Liver (tissue), 9 donors: ENCODE data around the gene TTI1. TPM values are rescaled to one million over a fixed set of nuclear protein-coding genes. Genes with fewer than 3 reads are reported as not detected.
A peak's percentile ranks its signal among the peaks of the same experiment; 100 is the strongest.

ENCODE experiments used
- DNase-seq: peaks from one replicate; pipeline ENCODE4 v3.0.0-alpha.2; 2017; ENCODE audit warnings: low spot score
- H3K27ac ChIP-seq, 2 donors: one replicate each; pipeline ENCODE4 v1.7.0; 2013; ENCODE audit warnings: inconsistent platforms in 2 of 2, low read length in 2 of 2, control low read depth in 1 of 2, low read depth in 1 of 2, mild to moderate bottlenecking in 1 of 2
- H3K27me3 ChIP-seq, 4 donors: one replicate each; pipeline versions ENCODE4 v1.6.1 to v1.7.0; 2013; ENCODE audit warnings: low read length in 3 of 4, inconsistent platforms in 1 of 4, mild to moderate bottlenecking in 1 of 4, moderate library complexity in 1 of 4; ENCODE audit not compliant: control insufficient read depth in 4 of 4, insufficient read depth in 4 of 4
- H3K36me3 ChIP-seq, 4 donors: one replicate each; pipeline versions ENCODE4 v1.6.1 to v1.7.0; 2013; ENCODE audit warnings: low read length in 3 of 4, mild to moderate bottlenecking in 3 of 4, low read depth in 1 of 4, moderate library complexity in 1 of 4; ENCODE audit not compliant: control insufficient read depth in 4 of 4, insufficient read depth in 3 of 4
- H3K4me1 ChIP-seq, 4 donors: one replicate each; pipeline versions ENCODE4 v1.6.1 to v1.7.0; 2013; ENCODE audit warnings: low read length in 3 of 4, mild to moderate bottlenecking in 3 of 4, moderate library complexity in 1 of 4; ENCODE audit not compliant: control insufficient read depth in 4 of 4, insufficient read depth in 4 of 4
- H3K4me3 ChIP-seq, 3 donors: one replicate each; pipeline versions ENCODE4 v1.6.1 to v1.7.0; 2013; ENCODE audit warnings: low read length in 3 of 3, control low read depth in 1 of 3, low read depth in 1 of 3, mild to moderate bottlenecking in 1 of 3
- H3K9ac ChIP-seq, 2 donors: one replicate each; pipeline ENCODE4 v1.7.0; 2013; ENCODE audit warnings: low read length in 2 of 2, mild to moderate bottlenecking in 2 of 2, moderate library complexity in 2 of 2, control low read depth in 1 of 2, low read depth in 1 of 2
- H3K9me3 ChIP-seq, 4 donors: one replicate each; pipeline versions ENCODE4 v1.6.1 to v1.7.0; 2013; ENCODE audit warnings: low read length in 3 of 4; ENCODE audit not compliant: control insufficient read depth in 4 of 4
- EGR1 ChIP-seq, 2 donors: IDR thresholded peaks; 2 replicates each; pipeline ENCODE4 v1.6.1; 2016 to 2018; ENCODE audit warnings: antibody characterized with exemption in 2 of 2, low read depth in 2 of 2
- HNF4A ChIP-seq, 2 donors: conservative IDR thresholded peaks; 2 replicates each; pipeline ENCODE4 v1.6.1; 2016; ENCODE audit warnings: antibody characterized with exemption in 2 of 2, mild to moderate bottlenecking in 2 of 2
- HNF4G ChIP-seq: IDR thresholded peaks from 2 replicates; pipeline ENCODE4 v1.6.1; 2016; ENCODE audit warnings: antibody characterized with exemption
- JUND ChIP-seq, 2 donors: IDR thresholded peaks; 2 replicates each; pipeline ENCODE4 v1.6.1; 2016; ENCODE audit warnings: antibody characterized with exemption in 2 of 2
- NR2F2 ChIP-seq: IDR thresholded peaks from 2 replicates; pipeline ENCODE4 v1.6.1; 2016; ENCODE audit warnings: antibody characterized with exemption
- REST ChIP-seq: IDR thresholded peaks from 2 replicates; pipeline ENCODE4 v1.6.1; 2016; ENCODE audit warnings: antibody characterized with exemption, mild to moderate bottlenecking
- RXRA ChIP-seq, 2 donors: IDR thresholded peaks; 2 replicates each; pipeline ENCODE4 v1.6.1; 2017 to 2018; ENCODE audit warnings: antibody characterized with exemption in 2 of 2, mild to moderate bottlenecking in 1 of 2
- SP1 ChIP-seq: IDR thresholded peaks from 2 replicates; pipeline ENCODE4 v1.6.1; 2018; ENCODE audit warnings: antibody characterized with exemption, mild to moderate bottlenecking
- YY1 ChIP-seq: IDR thresholded peaks from 2 replicates; pipeline ENCODE4 v1.6.1; 2016; ENCODE audit warnings: antibody characterized with exemption, mild to moderate bottlenecking
- ZBTB33 ChIP-seq: IDR thresholded peaks from 2 replicates; pipeline ENCODE4 v1.6.1; 2016; ENCODE audit warnings: antibody characterized with exemption
- WGBS: extraction: QIAGEN DNeasy Blood & Tissue Kit; methylation state at CpG from one replicate; pipeline ENCODE4 v1.1.7; 2013; 5-methylcytosine and 5-hydroxymethylcytosine counted together
- polyA plus RNA-seq, 2 donors: library from polyadenylated mRNA; stranded (reverse) in 1 of 2; unstranded in 1 of 2; fragments of 200-250 nt in 1 of 2; fragments of >200 nt in 1 of 2; fragmentation: Nextera tagmentation in 1 of 2; extraction: Ambion mirVana in 1 of 2; gene quantifications; one replicate each; pipeline versions ENCODE4 v1.2.1 to v1.2.3, GENCODE V29; 2013 to 2015
- total RNA-seq, 2 donors: library from RNA; depleted of rRNA; stranded (reverse); fragments of >200 nt; gene quantifications; one replicate each; pipeline ENCODE4 v1.2.3, GENCODE V29; 2014
- TF ChIP-seq, protein P1 (sequence below): IDR thresholded peaks from 2 replicates; pipeline ENCODE4 v1.6.1; 2016; ENCODE audit warnings: antibody characterized with exemption
- TF ChIP-seq, protein P2 (sequence below): IDR thresholded peaks from 2 replicates; pipeline ENCODE4 v1.6.1; 2016; ENCODE audit warnings: antibody characterized with exemption
- TF ChIP-seq, protein P3 (sequence below): fragments of 150-350 bp; IDR thresholded peaks from 2 replicates; pipeline ENCODE4 v1.5.1; 2017; ENCODE audit warnings: improper control_type of control experiment, low read depth, low read length; ENCODE audit not compliant: missing input control
- donor health status: healthy.
- donor health status: healthy.
- donor health status: healthy.
- donor health status: healthy.
- donor health status: healthy.

TTI1 gene
- total and polyA plus RNA-seq, 4 donors, result 4.6 to 20.4 (median 11.3) TPM

DNA sequence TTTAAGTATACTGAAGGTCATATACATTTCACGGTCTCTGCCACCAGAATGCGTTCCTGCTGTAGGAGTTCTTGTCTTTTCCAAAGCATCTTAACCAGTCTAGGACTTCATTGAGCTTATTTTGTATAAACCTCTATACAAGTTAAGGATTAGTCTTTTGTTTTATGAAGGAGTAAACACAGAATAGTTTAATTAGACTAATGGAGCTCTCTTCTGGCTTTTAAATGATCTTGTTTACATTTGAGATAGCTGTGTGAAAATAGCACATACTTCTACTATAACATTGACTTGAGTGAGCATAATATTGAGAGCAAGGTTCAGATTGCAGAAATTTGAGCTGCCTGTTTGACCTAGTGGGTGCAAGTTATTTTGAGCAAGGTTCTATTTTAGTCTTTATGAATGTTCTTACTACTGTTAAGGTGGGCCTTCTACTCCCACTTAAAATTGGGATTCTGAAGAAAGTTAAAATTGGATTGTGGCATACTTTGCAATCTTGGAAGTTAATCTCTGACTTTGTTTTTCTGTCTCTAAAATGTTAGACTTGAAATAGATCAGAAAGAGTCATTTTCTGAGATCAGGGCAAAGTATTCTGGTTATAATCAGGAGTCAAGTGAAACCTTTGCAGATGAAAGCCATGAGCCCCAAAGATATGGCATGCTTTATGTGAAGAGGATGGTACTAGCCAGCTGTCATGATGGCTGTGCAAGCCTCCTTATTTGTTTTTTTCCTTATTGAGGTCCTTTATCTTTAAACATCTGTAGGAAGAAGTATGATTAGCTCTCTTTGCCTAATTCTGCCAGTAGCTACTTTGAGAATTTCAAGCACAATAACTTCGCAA, 42.1 kb upstream of the TTI1 start:
- 91% methylated on average over 3 of the region's 3 CpGs for WGBS
- H3K4me3 ChIP-seq, result no peak overlapping the region
- TF ChIP-seq, protein P1, sequence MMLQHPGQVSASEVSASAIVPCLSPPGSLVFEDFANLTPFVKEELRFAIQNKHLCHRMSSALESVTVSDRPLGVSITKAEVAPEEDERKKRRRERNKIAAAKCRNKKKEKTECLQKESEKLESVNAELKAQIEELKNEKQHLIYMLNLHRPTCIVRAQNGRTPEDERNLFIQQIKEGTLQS, result no peak
- peak; percentile 54 to 75 for TF ChIP-seq HNF4A (conservative IDR thresholded peaks at IDR 0.05)
- TF ChIP-seq RXRA (IDR thresholded peaks at IDR 0.05), result peak; percentile 54 to 61
- no peak for TF ChIP-seq ZBTB33
- TF ChIP-seq SP1, result peak; percentile 61
- TF ChIP-seq REST, result no peak
- peak; percentile 30 for TF ChIP-seq HNF4G
- TF ChIP-seq EGR1 (IDR thresholded peaks at IDR 0.05; ENCODE audit: low read depth in 2 of 2), result no peak
- no peak overlapping the region for H3K9ac ChIP-seq
- no peaks in the 10 kb centered on the region for H3K27me3 ChIP-seq
- H3K36me3 ChIP-seq, result peaks cover 7 to 42% (median 31%) of the 10 kb centered on the region in 4 donors
- no peak overlapping the region for H3K27ac ChIP-seq
- no peak for DNase-seq
- peaks cover 0 to 14% (median 9%) of the 10 kb centered on the region in 4 donors for H3K4me1 ChIP-seq
- no peaks in the 10 kb centered on the region for H3K9me3 ChIP-seq

- Histone ChIP-seq H3K27me3 (no peaks in the 10 kb centered on the region), H3K36me3 (peaks cover 7 to 49% (median 37%) of the 10 kb centered on the region in 4 donors), H3K9me3 (no peaks in the 10 kb centered on the region), H3K4me1 (peaks cover 0 to 14% (median 11%) of the 10 kb centered on the region in 4 donors), H3K9ac (no peak overlapping the region), H3K4me3 (no peak overlapping the region), H3K27ac (no peak overlapping the region)
- no peak for DNase-seq
- 61% methylated on average over 5 of the region's 5 CpGs for WGBS
- TF ChIP-seq ZBTB33, result no peak
- TF ChIP-seq HNF4G, result no peak
- no peak for TF ChIP-seq EGR1 (IDR thresholded peaks at IDR 0.05; ENCODE audit: low read depth in 2 of 2)
- TF ChIP-seq NR2F2, result peak; percentile 21
- TF ChIP-seq, protein P2, sequence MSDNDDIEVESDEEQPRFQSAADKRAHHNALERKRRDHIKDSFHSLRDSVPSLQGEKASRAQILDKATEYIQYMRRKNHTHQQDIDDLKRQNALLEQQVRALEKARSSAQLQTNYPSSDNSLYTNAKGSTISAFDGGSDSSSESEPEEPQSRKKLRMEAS, result no peak
- TF ChIP-seq, protein P1, result no peak
- TF ChIP-seq, protein P3, sequence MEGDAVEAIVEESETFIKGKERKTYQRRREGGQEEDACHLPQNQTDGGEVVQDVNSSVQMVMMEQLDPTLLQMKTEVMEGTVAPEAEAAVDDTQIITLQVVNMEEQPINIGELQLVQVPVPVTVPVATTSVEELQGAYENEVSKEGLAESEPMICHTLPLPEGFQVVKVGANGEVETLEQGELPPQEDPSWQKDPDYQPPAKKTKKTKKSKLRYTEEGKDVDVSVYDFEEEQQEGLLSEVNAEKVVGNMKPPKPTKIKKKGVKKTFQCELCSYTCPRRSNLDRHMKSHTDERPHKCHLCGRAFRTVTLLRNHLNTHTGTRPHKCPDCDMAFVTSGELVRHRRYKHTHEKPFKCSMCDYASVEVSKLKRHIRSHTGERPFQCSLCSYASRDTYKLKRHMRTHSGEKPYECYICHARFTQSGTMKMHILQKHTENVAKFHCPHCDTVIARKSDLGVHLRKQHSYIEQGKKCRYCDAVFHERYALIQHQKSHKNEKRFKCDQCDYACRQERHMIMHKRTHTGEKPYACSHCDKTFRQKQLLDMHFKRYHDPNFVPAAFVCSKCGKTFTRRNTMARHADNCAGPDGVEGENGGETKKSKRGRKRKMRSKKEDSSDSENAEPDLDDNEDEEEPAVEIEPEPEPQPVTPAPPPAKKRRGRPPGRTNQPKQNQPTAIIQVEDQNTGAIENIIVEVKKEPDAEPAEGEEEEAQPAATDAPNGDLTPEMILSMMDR, result peak; percentile 70
- TF ChIP-seq SP1, result no peak
- TF ChIP-seq JUND (IDR thresholded peaks at IDR 0.05), result no peak
- TF ChIP-seq HNF4A (conservative IDR thresholded peaks at IDR 0.05), result peak in 1 of 2 donors; percentile 27
- no peak for TF ChIP-seq REST
- peak; percentile 15 for TF ChIP-seq YY1
These were observed 40.2 kb upstream of the TTI1 start for GRCh38 chr20:38073307-38074071.
